ENCODE data around the gene ITM2A. TPM values are rescaled to one million over a fixed set of nuclear protein-coding genes. Genes with fewer than 3 reads are reported as not detected.

ITM2A gene
- total RNA-seq, 4 donors from 2014 or later, result 1.8 to 27.7 (median 9.6) TPM

DNA sequence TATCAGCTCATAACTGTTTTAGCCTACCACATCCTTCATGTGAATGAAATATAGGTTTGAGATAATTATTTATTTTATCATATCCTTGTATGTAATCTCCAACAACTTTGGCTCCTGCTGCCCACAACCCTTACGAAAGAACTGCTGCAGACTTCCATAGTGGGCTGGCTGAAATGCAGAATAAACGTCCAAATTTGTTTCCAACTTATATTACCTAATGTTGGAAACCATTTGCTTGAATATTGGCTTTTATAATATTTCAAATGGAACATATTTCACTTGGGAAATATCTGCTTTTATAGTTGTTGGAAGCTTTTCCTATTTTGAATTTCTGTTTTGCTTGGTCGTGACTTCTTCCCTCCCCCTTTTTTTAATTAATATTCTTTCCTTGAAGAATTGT, 45.0 kb upstream of the ITM2A start:
- 51 to 52% methylated on average over 3 of the region's 3 CpGs for WGBS, 2 donors (ENCODE audit: low coverage in 1 of 2)
- no peaks in the 10 kb centered on the region for H3K27me3 ChIP-seq
- in situ Hi-C loops (cut with MboI; ENCODE audit: low pct_ligation_motif_present in 1 of 4, low pct_unique_long_range_greater_than_20kb in 1 of 4, low sequenced_read_pairs in 3 of 4) (loop anchor here in 1 of 4 donors (25.0 kb wide), 1 partner anchor 850 kb away; no protein-coding TSS in a partner anchor), intact Hi-C loops (cut with DNase I; ENCODE audit: low total_unique reads) (no loop called here)
- H3K36me3 ChIP-seq, result no peaks in the 10 kb centered on the region
- no peaks in the 10 kb centered on the region for H3K4me1 ChIP-seq
- TF ChIP-seq POLR2A (IDR thresholded peaks at IDR 0.05) (no peak), CTCF (IDR thresholded peaks at IDR 0.05) (no peak), EP300 (IDR thresholded peaks at IDR 0.05; ENCODE audit: low read depth) (no peak), POLR2AphosphoS5 (IDR thresholded peaks at IDR 0.05) (no peak)
- DNase-seq, result no peak
- H3K4me3 ChIP-seq, result no peak overlapping the region
- H3K27ac ChIP-seq, result no peak overlapping the region
- no peaks in the 10 kb centered on the region for H3K9me3 ChIP-seq

DNA sequence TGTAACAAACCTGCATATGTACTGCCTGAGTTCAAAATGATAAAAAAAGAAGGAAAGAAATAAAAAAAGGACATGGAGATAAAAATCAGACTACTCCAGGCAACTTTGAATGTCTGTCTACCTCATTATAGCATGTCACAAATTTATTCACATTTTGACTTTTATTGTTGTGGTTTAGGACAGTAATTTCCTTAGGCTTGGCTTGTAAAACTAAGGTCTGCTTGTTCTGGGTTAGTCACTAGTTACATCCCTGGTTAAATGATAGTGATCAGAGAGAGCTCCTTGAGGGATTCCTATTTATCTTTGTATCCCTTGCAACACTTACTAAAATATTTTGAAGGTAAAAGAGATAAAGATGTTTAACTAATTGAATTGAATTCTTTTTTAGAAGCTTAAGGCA, 42.5 kb upstream of the ITM2A start:
- TF ChIP-seq CTCF (IDR thresholded peaks at IDR 0.05) (no peak), POLR2AphosphoS5 (IDR thresholded peaks at IDR 0.05) (no peak), POLR2A (IDR thresholded peaks at IDR 0.05) (no peak), EP300 (IDR thresholded peaks at IDR 0.05; ENCODE audit: low read depth) (no peak)
- Histone ChIP-seq H3K9me3 (no peaks in the 10 kb centered on the region), H3K36me3 (no peaks in the 10 kb centered on the region), H3K4me3 (no peak overlapping the region), H3K27ac (no peak overlapping the region), H3K4me1 (no peaks in the 10 kb centered on the region), H3K27me3 (no peaks in the 10 kb centered on the region)
- in situ Hi-C loops (cut with MboI; ENCODE audit: low pct_ligation_motif_present in 1 of 4, low pct_unique_long_range_greater_than_20kb in 1 of 4, low sequenced_read_pairs in 3 of 4) (loop anchor here in 1 of 4 donors (25.0 kb wide), 1 partner anchor 847 kb away; no protein-coding TSS in a partner anchor), intact Hi-C loops (cut with DNase I; ENCODE audit: low total_unique reads) (no loop called here)
- no peak for DNase-seq

- H3K36me3 ChIP-seq, result no peaks in the 10 kb centered on the region
- H3K4me1 ChIP-seq, result no peaks in the 10 kb centered on the region
- no peaks in the 10 kb centered on the region for H3K27me3 ChIP-seq
- TF ChIP-seq CTCF (IDR thresholded peaks at IDR 0.05) (no peak), POLR2A (IDR thresholded peaks at IDR 0.05) (no peak), EP300 (IDR thresholded peaks at IDR 0.05; ENCODE audit: low read depth) (no peak), POLR2AphosphoS5 (IDR thresholded peaks at IDR 0.05) (no peak)
- H3K27ac ChIP-seq, result no peak overlapping the region
- in situ Hi-C loops (cut with MboI; ENCODE audit: low pct_ligation_motif_present in 1 of 4, low pct_unique_long_range_greater_than_20kb in 1 of 4, low sequenced_read_pairs in 3 of 4) (loop anchor here in 1 of 4 donors (25.0 kb wide), 1 partner anchor 846 kb away; no protein-coding TSS in a partner anchor), intact Hi-C loops (cut with DNase I; ENCODE audit: low total_unique reads) (no loop called here)
- no peak for DNase-seq
- WGBS, 2 donors (ENCODE audit: low coverage in 1 of 2), result 72 to 100% methylated on average over 1 to 3 of the region's 3 CpGs
- H3K4me3 ChIP-seq, result no peak overlapping the region
- no peaks in the 10 kb centered on the region for H3K9me3 ChIP-seq
Measured at GRCh38 chrX:79408623-79409322, 41.6 kb upstream of the ITM2A start.

DNA sequence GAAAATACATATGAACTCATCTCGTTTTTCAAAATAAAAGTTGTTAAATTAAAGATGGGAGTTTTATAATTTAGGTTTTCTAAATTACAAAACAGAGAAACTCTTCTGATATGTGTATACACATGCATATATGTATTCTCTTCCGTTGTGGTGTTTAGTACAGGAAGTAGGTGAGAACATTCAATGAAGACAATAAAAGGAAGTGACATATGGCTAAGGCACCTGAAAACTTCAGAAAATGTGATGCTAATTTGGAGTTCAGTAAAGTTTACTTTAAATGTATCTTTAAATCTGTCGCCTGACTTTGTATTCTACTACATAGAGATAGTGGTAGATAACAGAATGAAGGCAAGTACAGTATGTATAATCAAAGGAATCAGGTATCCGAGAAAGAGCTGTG, 33.5 kb upstream of the ITM2A start:
- 62 to 82% methylated on average over 4 of the region's 4 CpGs for WGBS, 2 donors (ENCODE audit: low coverage in 1 of 2)
- TF ChIP-seq EP300 (IDR thresholded peaks at IDR 0.05; ENCODE audit: low read depth), result no peak
- no peak for TF ChIP-seq POLR2AphosphoS5 (IDR thresholded peaks at IDR 0.05)
- TF ChIP-seq CTCF (IDR thresholded peaks at IDR 0.05), result no peak
- TF ChIP-seq POLR2A (IDR thresholded peaks at IDR 0.05), result no peak
- no peaks in the 10 kb centered on the region for H3K4me1 ChIP-seq
- H3K4me3 ChIP-seq, result no peak overlapping the region
- H3K9me3 ChIP-seq, result no peaks in the 10 kb centered on the region
- intact Hi-C loops (cut with DNase I; ENCODE audit: low total_unique reads) (no loop called here), in situ Hi-C loops (cut with MboI; ENCODE audit: low pct_ligation_motif_present in 1 of 4, low pct_unique_long_range_greater_than_20kb in 1 of 4, low sequenced_read_pairs in 3 of 4) (loop anchor here in 1 of 4 donors (25.0 kb wide), 1 partner anchor 838 kb away; no protein-coding TSS in a partner anchor)
- no peaks in the 10 kb centered on the region for H3K27me3 ChIP-seq
- no peaks in the 10 kb centered on the region for H3K36me3 ChIP-seq
- no peak for DNase-seq
- no peak overlapping the region for H3K27ac ChIP-seq
